HCT116 (cell line): ENCODE data around the gene AVL9. TPM values are rescaled to one million over a fixed set of nuclear protein-coding genes. Genes with fewer than 3 reads are reported as not detected.

ENCODE experiments used
- ATAC-seq: fragments of 200-7000 bp; cut with Tn5 transposase; 2 replicates; pipeline ENCODE4 v1.9.1; 2020; ENCODE audit warnings: mild to moderate bottlenecking, moderate library complexity
- BruUV-seq: library from RNA; stranded (reverse); fragments of 400-500 nt; replicated peaks from 2 replicates; lab custom pipeline; 2021; lab: Mats Ljungman, UMichigan
- CTCF ChIA-PET: fragments of 300-600 bp; sonication (Branson Sonifier 250); formaldehyde crosslinking; loops from one replicate; lab custom pipeline; 2021; ENCODE audit warnings: antibody characterized with exemption; lab: Charles Lee
- POLR2A ChIA-PET: fragments of 300-600, 350-600 bp; sonication (Branson Sonifier 250); formaldehyde crosslinking; loops from one replicate; lab custom pipeline; 2021; ENCODE audit warnings: antibody characterized with exemption; lab: Charles Lee
- RAD21 ChIA-PET, 2 experiments: fragments of 300-600 bp; sonication (Branson Sonifier 250); formaldehyde crosslinking; loops; one replicate each; lab custom pipeline; 2023; ENCODE audit warnings: low total read pairs in 2 of 2; ENCODE audit not compliant: uncharacterized antibody in 2 of 2, unreplicated experiment in 2 of 2, low non-redundant PET in 1 of 2; lab: Charles Lee
- DNase-seq: peaks from one replicate; pipeline ENCODE4 v3.0.0-alpha.2; 2010; ENCODE audit warnings: low read depth, low spot score
- H2AFZ ChIP-seq: fragments of 200-600 bp; shearing (Covaris generic), sonication (generic); 2 replicates; pipeline ENCODE4 v1.6.1; 2017; ENCODE audit warnings: low read depth, mixed run types, mixed read lengths, antibody characterized with exemption, low read length; ENCODE audit not compliant: poor library complexity, severe bottlenecking
- H3K27ac ChIP-seq: 2 replicates; pipeline ENCODE4 v1.5.1; 2012; ENCODE audit warnings: low read depth, low read length
- H3K27me3 ChIP-seq: fragments of 200-600 bp; sonication (generic); 2 replicates; pipeline ENCODE4 v1.6.1; 2016; ENCODE audit warnings: mixed run types, low read length, mixed read lengths; ENCODE audit not compliant: insufficient read depth
- H3K36me3 ChIP-seq, 2 experiments: fragments of 200-500 bp in 1 of 2; fragments of 200-600 bp in 1 of 2; sonication (Bioruptor generic) in 1 of 2; sonication (generic) in 1 of 2; 2 replicates each; pipeline versions ENCODE4 v1.5.1 to v1.6.1; 2014 to 2016; ENCODE audit warnings: low read length in 2 of 2, inconsistent platforms in 1 of 2, mixed read lengths in 1 of 2, mixed run types in 1 of 2; ENCODE audit not compliant: insufficient read depth in 2 of 2, control insufficient read depth in 1 of 2
- H3K4me1 ChIP-seq, 2 experiments: fragments of 200-600 bp in 1 of 2; sonication (generic) in 1 of 2; 2 replicates each; pipeline versions ENCODE4 v1.5.1 to v1.6.1; 2012 to 2017; ENCODE audit warnings: low read length in 2 of 2, inconsistent platforms in 1 of 2, mild to moderate bottlenecking in 1 of 2, mixed read lengths in 1 of 2, mixed run types in 1 of 2, moderate library complexity in 1 of 2; ENCODE audit not compliant: insufficient read depth in 2 of 2, control insufficient read depth in 1 of 2
- H3K4me2 ChIP-seq: fragments of 200-600 bp; sonication (generic); 2 replicates; pipeline ENCODE4 v1.6.1; 2017; ENCODE audit warnings: mixed run types, low read length, mixed read lengths
- H3K4me3 ChIP-seq, 2 experiments: fragments of 200-600 bp in 1 of 2; sonication (generic) in 1 of 2; replicated peaks in 1 of 2; 2 replicates each; pipeline ENCODE4 v1.5.1; 2011 to 2016; ENCODE audit warnings: low read length in 2 of 2, control low read depth in 1 of 2, low read depth in 1 of 2, mild to moderate bottlenecking in 1 of 2, mixed read lengths in 1 of 2, mixed run types in 1 of 2
- H3K79me2 ChIP-seq: fragments of 200-600 bp; sonication (generic); 2 replicates; pipeline ENCODE4 v1.6.1; 2017; ENCODE audit warnings: mild to moderate bottlenecking, mixed run types, low read length, moderate library complexity, mixed read lengths; ENCODE audit not compliant: insufficient read depth
- H3K9ac ChIP-seq: fragments of 200-600 bp; sonication (generic); 2 replicates; pipeline ENCODE4 v1.6.1; 2016; ENCODE audit warnings: low read length, mixed read lengths
- H3K9me2 ChIP-seq: fragments of 200-600 bp; sonication (generic), shearing (Covaris generic); 2 replicates; pipeline ENCODE4 v1.6.1; 2017; ENCODE audit warnings: mixed run types, mild to moderate bottlenecking, moderate library complexity; ENCODE audit not compliant: insufficient read depth
- H3K9me3 ChIP-seq, 2 experiments: fragments of 200-500 bp in 1 of 2; fragments of 200-600 bp in 1 of 2; sonication (Bioruptor generic) in 1 of 2; sonication (generic) in 1 of 2; 2 replicates each; pipeline ENCODE4 v1.6.1; 2014 to 2017; ENCODE audit warnings: low read length in 2 of 2, mixed read lengths in 2 of 2, inconsistent platforms in 1 of 2, low read depth in 1 of 2, mild to moderate bottlenecking in 1 of 2, mixed run types in 1 of 2, moderate library complexity in 1 of 2; ENCODE audit not compliant: control insufficient read depth in 1 of 2, insufficient read depth in 1 of 2
- H4K20me1 ChIP-seq: fragments of 200-600 bp; sonication (generic), shearing (Covaris generic); 2 replicates; pipeline ENCODE4 v1.6.1; 2017; ENCODE audit warnings: mixed run types, mild to moderate bottlenecking, moderate library complexity; ENCODE audit not compliant: insufficient read depth
- CBX3 ChIP-seq: IDR thresholded peaks from 2 replicates; pipeline ENCODE4 v1.6.1; 2012; ENCODE audit warnings: low read depth
- EGR1 ChIP-seq: IDR thresholded peaks from 2 replicates; pipeline ENCODE4 v1.6.1; 2012; ENCODE audit warnings: low read depth
- ELF1 ChIP-seq: IDR thresholded peaks from 2 replicates; pipeline ENCODE4 v1.6.1; 2012; ENCODE audit warnings: low read depth, borderline replicate concordance
- EZH2 ChIP-seq: fragments of 200-600 bp; sonication (generic); IDR thresholded peaks from 2 replicates; pipeline ENCODE4 v1.6.1; 2017; ENCODE audit warnings: antibody characterized with exemption, mixed run types
- EZH2phosphoT487 ChIP-seq: fragments of 200-600 bp; IDR thresholded peaks from 2 replicates; pipeline ENCODE4 v1.6.1; 2018; ENCODE audit warnings: antibody characterized with exemption, borderline replicate concordance
- JUND ChIP-seq: IDR thresholded peaks from 2 replicates; pipeline ENCODE4 v1.6.1; 2012
- POLR2A ChIP-seq: IDR thresholded peaks from 2 replicates; pipeline ENCODE4 v1.7.0; 2011; ENCODE audit warnings: borderline replicate concordance; ENCODE audit not compliant: insufficient read depth, insufficient read length; ENCODE audit errors: extremely low read depth
- POLR2AphosphoS5 ChIP-seq: IDR thresholded peaks from 2 replicates; pipeline ENCODE4 v1.6.1; 2011; ENCODE audit warnings: mild to moderate bottlenecking, low read depth, low read length, moderate library complexity
- RAD21 ChIP-seq: IDR thresholded peaks from 2 replicates; pipeline ENCODE4 v1.6.1; 2012; ENCODE audit warnings: low read depth, mild to moderate bottlenecking
- SIN3A ChIP-seq: IDR thresholded peaks from 2 replicates; pipeline ENCODE4 v1.6.1; 2012; ENCODE audit warnings: low read depth
- SP1 ChIP-seq: IDR thresholded peaks from 2 replicates; pipeline ENCODE4 v1.6.1; 2012; ENCODE audit warnings: low read depth
- SRF ChIP-seq: IDR thresholded peaks from 2 replicates; pipeline ENCODE4 v1.6.1; 2012; ENCODE audit warnings: low read depth
- TCF7L2 ChIP-seq: IDR thresholded peaks from 2 replicates; pipeline ENCODE4 v1.7.0; 2011; ENCODE audit warnings: borderline replicate concordance, inconsistent platforms; ENCODE audit not compliant: insufficient read depth, insufficient read length; ENCODE audit errors: extremely low read depth
- ZFX ChIP-seq: fragments of 450-650 bp; IDR thresholded peaks from 2 replicates; pipeline ENCODE4 v1.6.1; 2017
- intact Hi-C: fragments of 100-400 bp; cut with micrococcal nuclease; formaldehyde crosslinking; loops from 2 replicates; pipeline ENCODE4 v1.10.0; 2022
- total RNA-seq: library from RNA; stranded (reverse); gene quantifications from one replicate; pipeline ENCODE4 v1.2.1, GENCODE V29; 2021; ENCODE audit not compliant: unreplicated experiment
- TF ChIP-seq, protein P1 (sequence below): IDR thresholded peaks from 2 replicates; pipeline ENCODE4 v1.6.1; 2012; ENCODE audit warnings: low read depth
- TF ChIP-seq, protein P2 (sequence below): IDR thresholded peaks from 2 replicates; pipeline ENCODE4 v1.6.1; 2012
- TF ChIP-seq, protein P3 (sequence below), 3 experiments: fragments of 200-600 bp in 1 of 3; sonication (generic) in 1 of 3; IDR thresholded peaks in 2 of 3; conservative IDR thresholded peaks in 1 of 3; 2 replicates each; pipeline ENCODE4 v1.5.1; 2012 to 2017; ENCODE audit warnings: low read depth in 2 of 3, low read length in 2 of 3, antibody characterized with exemption in 1 of 3, borderline replicate concordance in 1 of 3, control low read depth in 1 of 3, mild to moderate bottlenecking in 1 of 3, mixed read lengths in 1 of 3, mixed run types in 1 of 3, moderate library complexity in 1 of 3; ENCODE audit not compliant: insufficient read depth in 1 of 3

AVL9 gene
- total RNA-seq, 1 experiment from 2014 or later, result 89.0 TPM

DNA sequence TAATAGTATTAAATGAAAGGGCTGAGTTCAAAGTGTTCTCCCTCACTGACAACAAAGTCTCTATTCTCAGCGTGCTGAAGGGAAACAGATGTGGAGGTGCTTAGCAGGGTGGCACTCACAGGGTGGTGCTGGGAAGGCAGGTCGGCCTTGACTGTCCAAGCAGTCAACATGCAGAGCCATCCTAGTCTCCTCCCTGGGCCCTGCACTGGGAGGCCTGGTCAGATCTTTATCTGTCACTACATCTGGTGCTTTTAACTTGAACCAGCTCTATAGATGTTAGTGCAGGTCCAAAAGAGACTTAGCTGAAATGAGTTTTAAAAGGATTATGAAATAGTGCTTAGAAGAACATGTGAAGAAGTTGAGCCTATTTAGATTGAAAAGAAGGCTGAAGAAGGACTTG lies 82.1 kb downstream of the AVL9 start:
- no peak for TF ChIP-seq POLR2A
- no peak for TF ChIP-seq TCF7L2
- no peak for TF ChIP-seq EZH2phosphoT487
- Histone ChIP-seq H3K27me3 (no peaks in the 10 kb centered on the region), H3K9ac (no peak overlapping the region), H2AFZ (no peak overlapping the region), H4K20me1 (no peaks in the 10 kb centered on the region), H3K36me3 (peaks cover 27 to 44% of the 10 kb centered on the region in 2 experiments), H3K79me2 (no peaks in the 10 kb centered on the region), H3K4me1 (no peaks in the 10 kb centered on the region; a peak in 1 of 4 replicates), H3K9me2 (no peaks in the 10 kb centered on the region), H3K4me2 (no peak overlapping the region), H3K27ac (no peak overlapping the region), H3K9me3 (no peaks in the 10 kb centered on the region), H3K4me3 (no peak overlapping the region)
- intact Hi-C loops, result no loop called here
- POLR2A ChIA-PET, result no interaction called here
- BruUV-seq, result no TSS peak
- RAD21 ChIA-PET, result no interaction called here
- DNase-seq, result no peak
- CTCF ChIA-PET, result no interaction called here
- no peak for ATAC-seq

DNA sequence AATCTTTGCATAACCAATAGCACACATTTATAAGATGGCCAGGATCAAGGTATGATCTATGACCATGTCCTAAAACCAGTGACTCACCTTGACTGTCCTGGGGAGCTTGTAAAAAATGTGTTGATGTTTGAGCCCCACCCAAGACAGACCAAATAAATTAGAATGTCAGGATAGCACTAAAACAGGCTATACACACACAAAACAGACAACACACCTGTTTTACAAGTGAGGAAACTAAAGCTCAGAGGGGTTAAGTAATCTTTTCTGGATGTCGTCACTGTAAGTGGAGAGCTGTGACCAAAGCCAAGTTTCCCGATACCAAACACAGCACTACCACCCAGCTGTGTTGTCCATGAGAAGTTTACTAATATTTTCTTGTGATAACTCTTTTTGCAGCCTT lies 84.5 kb downstream of the AVL9 start:
- ChIA-PET POLR2A (no interaction called here), RAD21 (no interaction called here), CTCF (no interaction called here)
- no peaks in the 10 kb centered on the region for H4K20me1 ChIP-seq
- no peak overlapping the region for H3K4me3 ChIP-seq
- H2AFZ ChIP-seq, result no peak overlapping the region
- no peak overlapping the region for H3K4me2 ChIP-seq
- BruUV-seq, result no TSS peak
- ATAC-seq, result no peak
- no peaks in the 10 kb centered on the region; a peak in 1 of 4 replicates for H3K4me1 ChIP-seq
- intact Hi-C loops, result no loop called here
- no peak overlapping the region for H3K27ac ChIP-seq
- no peaks in the 10 kb centered on the region for H3K9me3 ChIP-seq
- H3K79me2 ChIP-seq, result no peaks in the 10 kb centered on the region
- H3K9ac ChIP-seq, result no peak overlapping the region
- peaks cover 13 to 37% of the 10 kb centered on the region in 2 experiments for H3K36me3 ChIP-seq
- no peaks in the 10 kb centered on the region for H3K27me3 ChIP-seq
- no peaks in the 10 kb centered on the region for H3K9me2 ChIP-seq
- DNase-seq, result no peak
- no peak for TF ChIP-seq ELF1
- no peak for TF ChIP-seq SIN3A
- no peak for TF ChIP-seq EZH2phosphoT487
- no peak for TF ChIP-seq TCF7L2
- TF ChIP-seq CBX3, result no peak
- TF ChIP-seq, protein P1, sequence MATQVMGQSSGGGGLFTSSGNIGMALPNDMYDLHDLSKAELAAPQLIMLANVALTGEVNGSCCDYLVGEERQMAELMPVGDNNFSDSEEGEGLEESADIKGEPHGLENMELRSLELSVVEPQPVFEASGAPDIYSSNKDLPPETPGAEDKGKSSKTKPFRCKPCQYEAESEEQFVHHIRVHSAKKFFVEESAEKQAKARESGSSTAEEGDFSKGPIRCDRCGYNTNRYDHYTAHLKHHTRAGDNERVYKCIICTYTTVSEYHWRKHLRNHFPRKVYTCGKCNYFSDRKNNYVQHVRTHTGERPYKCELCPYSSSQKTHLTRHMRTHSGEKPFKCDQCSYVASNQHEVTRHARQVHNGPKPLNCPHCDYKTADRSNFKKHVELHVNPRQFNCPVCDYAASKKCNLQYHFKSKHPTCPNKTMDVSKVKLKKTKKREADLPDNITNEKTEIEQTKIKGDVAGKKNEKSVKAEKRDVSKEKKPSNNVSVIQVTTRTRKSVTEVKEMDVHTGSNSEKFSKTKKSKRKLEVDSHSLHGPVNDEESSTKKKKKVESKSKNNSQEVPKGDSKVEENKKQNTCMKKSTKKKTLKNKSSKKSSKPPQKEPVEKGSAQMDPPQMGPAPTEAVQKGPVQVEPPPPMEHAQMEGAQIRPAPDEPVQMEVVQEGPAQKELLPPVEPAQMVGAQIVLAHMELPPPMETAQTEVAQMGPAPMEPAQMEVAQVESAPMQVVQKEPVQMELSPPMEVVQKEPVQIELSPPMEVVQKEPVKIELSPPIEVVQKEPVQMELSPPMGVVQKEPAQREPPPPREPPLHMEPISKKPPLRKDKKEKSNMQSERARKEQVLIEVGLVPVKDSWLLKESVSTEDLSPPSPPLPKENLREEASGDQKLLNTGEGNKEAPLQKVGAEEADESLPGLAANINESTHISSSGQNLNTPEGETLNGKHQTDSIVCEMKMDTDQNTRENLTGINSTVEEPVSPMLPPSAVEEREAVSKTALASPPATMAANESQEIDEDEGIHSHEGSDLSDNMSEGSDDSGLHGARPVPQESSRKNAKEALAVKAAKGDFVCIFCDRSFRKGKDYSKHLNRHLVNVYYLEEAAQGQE, result no peak
- TF ChIP-seq EZH2, result no peak
- TF ChIP-seq ZFX, result no peak
- TF ChIP-seq RAD21, result no peak
- TF ChIP-seq, protein P2, sequence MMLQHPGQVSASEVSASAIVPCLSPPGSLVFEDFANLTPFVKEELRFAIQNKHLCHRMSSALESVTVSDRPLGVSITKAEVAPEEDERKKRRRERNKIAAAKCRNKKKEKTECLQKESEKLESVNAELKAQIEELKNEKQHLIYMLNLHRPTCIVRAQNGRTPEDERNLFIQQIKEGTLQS, result no peak
- no peak for TF ChIP-seq POLR2AphosphoS5
- TF ChIP-seq SRF, result no peak
- TF ChIP-seq POLR2A, result no peak
- TF ChIP-seq, protein P3, sequence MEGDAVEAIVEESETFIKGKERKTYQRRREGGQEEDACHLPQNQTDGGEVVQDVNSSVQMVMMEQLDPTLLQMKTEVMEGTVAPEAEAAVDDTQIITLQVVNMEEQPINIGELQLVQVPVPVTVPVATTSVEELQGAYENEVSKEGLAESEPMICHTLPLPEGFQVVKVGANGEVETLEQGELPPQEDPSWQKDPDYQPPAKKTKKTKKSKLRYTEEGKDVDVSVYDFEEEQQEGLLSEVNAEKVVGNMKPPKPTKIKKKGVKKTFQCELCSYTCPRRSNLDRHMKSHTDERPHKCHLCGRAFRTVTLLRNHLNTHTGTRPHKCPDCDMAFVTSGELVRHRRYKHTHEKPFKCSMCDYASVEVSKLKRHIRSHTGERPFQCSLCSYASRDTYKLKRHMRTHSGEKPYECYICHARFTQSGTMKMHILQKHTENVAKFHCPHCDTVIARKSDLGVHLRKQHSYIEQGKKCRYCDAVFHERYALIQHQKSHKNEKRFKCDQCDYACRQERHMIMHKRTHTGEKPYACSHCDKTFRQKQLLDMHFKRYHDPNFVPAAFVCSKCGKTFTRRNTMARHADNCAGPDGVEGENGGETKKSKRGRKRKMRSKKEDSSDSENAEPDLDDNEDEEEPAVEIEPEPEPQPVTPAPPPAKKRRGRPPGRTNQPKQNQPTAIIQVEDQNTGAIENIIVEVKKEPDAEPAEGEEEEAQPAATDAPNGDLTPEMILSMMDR (IDR thresholded peaks at IDR 0.05 in 2 of 3, conservative IDR thresholded peaks at IDR 0.05 in 1 of 3; ENCODE audit: borderline replicate concordance in 1 of 3, insufficient read depth in 1 of 3, low read depth in 2 of 3, low read length in 2 of 3), result no peak
- no peak for TF ChIP-seq EGR1
- no peak for TF ChIP-seq SP1
- no peak for TF ChIP-seq JUND
